ENCODE measurements around the gene TNFRSF4. TPM values are rescaled to one million over a fixed set of nuclear protein-coding genes. Genes with fewer than 3 reads are reported as not detected.

The TNFRSF4 gene
- total and polyA plus RNA-seq, 2 of the 13 experiments (the other 11 are each of a cell fraction or from before 2014, with no cell fraction given), result not detected

DNA sequence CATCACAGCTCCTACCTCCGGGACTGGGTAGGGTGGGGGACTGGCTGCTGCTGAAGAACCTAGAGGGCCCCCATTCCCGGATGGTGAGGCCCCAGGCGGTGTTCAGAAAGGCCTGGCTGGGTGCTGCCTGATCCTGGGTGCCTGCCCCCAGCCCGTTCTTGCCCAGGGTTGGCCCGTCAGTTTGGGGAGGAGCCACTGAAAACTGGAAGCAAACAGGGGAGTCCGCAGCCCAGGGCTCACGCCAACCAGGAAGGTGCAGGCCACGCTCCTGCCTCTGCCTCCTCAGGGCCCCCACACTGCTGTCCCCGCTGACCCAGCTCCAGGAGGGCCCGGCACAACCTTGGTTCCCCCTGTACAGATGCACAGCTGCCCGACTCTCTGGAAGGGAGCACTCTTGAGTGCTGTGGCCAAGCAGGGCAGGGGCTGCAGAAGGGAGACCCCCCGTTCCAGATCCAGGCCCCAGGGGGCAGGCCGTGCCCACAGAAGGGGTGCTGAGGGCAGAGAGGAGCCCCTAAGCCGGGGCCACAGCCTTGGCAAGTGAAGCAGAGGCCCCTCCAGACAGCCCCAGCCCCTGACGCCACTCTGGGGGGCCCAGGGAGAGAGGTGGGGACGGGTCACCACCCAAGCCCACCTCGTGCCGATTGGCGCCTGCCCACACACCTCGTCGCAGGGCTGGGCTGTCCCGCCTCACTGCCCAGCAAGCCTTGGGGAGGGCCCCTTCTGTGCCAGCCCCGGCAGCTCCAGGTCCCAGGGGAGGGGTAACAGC is 27.1 kb upstream of the TNFRSF4 start (continued):
- TF ChIP-seq, protein P1, sequence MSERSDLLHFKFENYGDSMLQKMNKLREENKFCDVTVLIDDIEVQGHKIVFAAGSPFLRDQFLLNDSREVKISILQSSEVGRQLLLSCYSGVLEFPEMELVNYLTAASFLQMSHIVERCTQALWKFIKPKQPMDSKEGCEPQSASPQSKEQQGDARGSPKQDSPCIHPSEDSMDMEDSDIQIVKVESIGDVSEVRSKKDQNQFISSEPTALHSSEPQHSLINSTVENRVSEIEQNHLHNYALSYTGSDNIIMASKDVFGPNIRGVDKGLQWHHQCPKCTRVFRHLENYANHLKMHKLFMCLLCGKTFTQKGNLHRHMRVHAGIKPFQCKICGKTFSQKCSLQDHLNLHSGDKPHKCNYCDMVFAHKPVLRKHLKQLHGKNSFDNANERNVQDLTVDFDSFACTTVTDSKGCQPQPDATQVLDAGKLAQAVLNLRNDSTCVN (CRISPR knock-in tag; IDR thresholded peaks at IDR 0.05; ENCODE audit: borderline replicate concordance), result no peak; the same call in 1 of the 2 replicates
- TF ChIP-seq, protein P2, sequence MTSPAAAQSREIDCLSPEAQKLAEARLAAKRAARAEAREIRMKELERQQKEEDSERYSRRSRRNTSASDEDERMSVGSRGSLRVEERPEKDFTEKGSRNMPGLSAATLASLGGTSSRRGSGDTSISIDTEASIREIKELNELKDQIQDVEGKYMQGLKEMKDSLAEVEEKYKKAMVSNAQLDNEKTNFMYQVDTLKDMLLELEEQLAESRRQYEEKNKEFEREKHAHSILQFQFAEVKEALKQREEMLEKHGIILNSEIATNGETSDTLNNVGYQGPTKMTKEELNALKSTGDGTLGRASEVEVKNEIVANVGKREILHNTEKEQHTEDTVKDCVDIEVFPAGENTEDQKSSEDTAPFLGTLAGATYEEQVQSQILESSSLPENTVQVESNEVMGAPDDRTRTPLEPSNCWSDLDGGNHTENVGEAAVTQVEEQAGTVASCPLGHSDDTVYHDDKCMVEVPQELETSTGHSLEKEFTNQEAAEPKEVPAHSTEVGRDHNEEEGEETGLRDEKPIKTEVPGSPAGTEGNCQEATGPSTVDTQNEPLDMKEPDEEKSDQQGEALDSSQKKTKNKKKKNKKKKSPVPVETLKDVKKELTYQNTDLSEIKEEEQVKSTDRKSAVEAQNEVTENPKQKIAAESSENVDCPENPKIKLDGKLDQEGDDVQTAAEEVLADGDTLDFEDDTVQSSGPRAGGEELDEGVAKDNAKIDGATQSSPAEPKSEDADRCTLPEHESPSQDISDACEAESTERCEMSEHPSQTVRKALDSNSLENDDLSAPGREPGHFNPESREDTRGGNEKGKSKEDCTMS (CRISPR knock-in tag; conservative IDR thresholded peaks at IDR 0.05), result no peak
- TF ChIP-seq HNRNPL (IDR thresholded peaks at IDR 0.05; ENCODE audit: low read depth, low read length) (0 out of 2 replicates have a peak, but pooled peaks have one; percentile 67), PHF20 (CRISPR knock-in tag; IDR thresholded peaks at IDR 0.05) (0 out of 2 replicates have a peak, but pooled peaks have one; percentile 26), MXI1 (IDR thresholded peaks at IDR 0.05; ENCODE audit: borderline replicate concordance, low read depth, low read length) (0 out of 3 replicates have a peak, but pooled peaks have one; percentile 16), POLR2G (IDR thresholded peaks at IDR 0.05; ENCODE audit: low read depth, low read length) (peak; percentile 78), ZNF615 (CRISPR knock-in tag; IDR thresholded peaks at IDR 0.05; ENCODE audit: borderline replicate concordance) (no peak), ONECUT2 (CRISPR knock-in tag; IDR thresholded peaks at IDR 0.05) (no peak), FIP1L1 (IDR thresholded peaks at IDR 0.05; ENCODE audit: borderline replicate concordance, insufficient read depth, low read depth, low read length) (0 out of 2 replicates have a peak, but pooled peaks have one; percentile 37), HNF4G (IDR thresholded peaks at IDR 0.05; ENCODE audit: borderline replicate concordance, low read depth, low read length) (no peak), HNF4G (CRISPR knock-in tag; IDR thresholded peaks at IDR 0.05; ENCODE audit: borderline replicate concordance, low read depth) (0 out of 2 replicates have a peak, but pooled peaks have one; percentile 25), MTA1 (CRISPR knock-in tag; IDR thresholded peaks at IDR 0.05; ENCODE audit: borderline replicate concordance) (no peak), ZNF335 (CRISPR knock-in tag; IDR thresholded peaks at IDR 0.05) (0 out of 2 replicates have a peak, but pooled peaks have one; percentile 37), IRX3 (CRISPR knock-in tag; IDR thresholded peaks at IDR 0.05; ENCODE audit: borderline replicate concordance, low read depth) (no peak)
- TF ChIP-seq, protein P3, sequence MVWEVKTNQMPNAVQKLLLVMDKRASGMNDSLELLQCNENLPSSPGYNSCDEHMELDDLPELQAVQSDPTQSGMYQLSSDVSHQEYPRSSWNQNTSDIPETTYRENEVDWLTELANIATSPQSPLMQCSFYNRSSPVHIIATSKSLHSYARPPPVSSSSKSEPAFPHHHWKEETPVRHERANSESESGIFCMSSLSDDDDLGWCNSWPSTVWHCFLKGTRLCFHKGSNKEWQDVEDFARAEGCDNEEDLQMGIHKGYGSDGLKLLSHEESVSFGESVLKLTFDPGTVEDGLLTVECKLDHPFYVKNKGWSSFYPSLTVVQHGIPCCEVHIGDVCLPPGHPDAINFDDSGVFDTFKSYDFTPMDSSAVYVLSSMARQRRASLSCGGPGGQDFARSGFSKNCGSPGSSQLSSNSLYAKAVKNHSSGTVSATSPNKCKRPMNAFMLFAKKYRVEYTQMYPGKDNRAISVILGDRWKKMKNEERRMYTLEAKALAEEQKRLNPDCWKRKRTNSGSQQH (CRISPR knock-in tag; IDR thresholded peaks at IDR 0.05; ENCODE audit: low read depth), result no peak
- TF ChIP-seq, protein P4, sequence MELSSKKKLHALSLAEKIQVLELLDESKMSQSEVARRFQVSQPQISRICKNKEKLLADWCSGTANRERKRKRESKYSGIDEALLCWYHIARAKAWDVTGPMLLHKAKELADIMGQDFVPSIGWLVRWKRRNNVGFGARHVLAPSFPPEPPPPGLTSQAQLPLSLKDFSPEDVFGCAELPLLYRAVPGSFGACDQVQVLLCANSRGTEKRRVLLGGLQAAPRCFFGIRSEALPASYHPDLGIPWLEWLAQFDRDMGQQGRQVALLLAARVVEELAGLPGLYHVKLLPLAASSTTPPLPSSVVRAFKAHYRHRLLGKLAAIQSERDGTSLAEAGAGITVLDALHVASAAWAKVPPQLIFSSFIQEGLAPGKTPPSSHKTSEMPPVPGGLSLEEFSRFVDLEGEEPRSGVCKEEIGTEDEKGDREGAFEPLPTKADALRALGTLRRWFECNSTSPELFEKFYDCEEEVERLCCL (CRISPR knock-in tag; IDR thresholded peaks at IDR 0.05; ENCODE audit: borderline replicate concordance), result no peak
- TF ChIP-seq, protein P5, sequence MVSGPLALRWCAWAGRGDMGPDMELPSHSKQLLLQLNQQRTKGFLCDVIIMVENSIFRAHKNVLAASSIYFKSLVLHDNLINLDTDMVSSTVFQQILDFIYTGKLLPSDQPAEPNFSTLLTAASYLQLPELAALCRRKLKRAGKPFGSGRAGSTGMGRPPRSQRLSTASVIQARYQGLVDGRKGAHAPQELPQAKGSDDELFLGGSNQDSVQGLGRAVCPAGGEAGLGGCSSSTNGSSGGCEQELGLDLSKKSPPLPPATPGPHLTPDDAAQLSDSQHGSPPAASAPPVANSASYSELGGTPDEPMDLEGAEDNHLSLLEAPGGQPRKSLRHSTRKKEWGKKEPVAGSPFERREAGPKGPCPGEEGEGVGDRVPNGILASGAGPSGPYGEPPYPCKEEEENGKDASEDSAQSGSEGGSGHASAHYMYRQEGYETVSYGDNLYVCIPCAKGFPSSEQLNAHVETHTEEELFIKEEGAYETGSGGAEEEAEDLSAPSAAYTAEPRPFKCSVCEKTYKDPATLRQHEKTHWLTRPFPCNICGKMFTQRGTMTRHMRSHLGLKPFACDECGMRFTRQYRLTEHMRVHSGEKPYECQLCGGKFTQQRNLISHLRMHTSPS (CRISPR knock-in tag; IDR thresholded peaks at IDR 0.05; ENCODE audit: low read depth), result peak; percentile 72
